ENCODE measurements around the gene SGSM1. TPM values are rescaled to one million over a fixed set of nuclear protein-coding genes. Genes with fewer than 3 reads are reported as not detected.

The SGSM1 gene
- total and polyA plus RNA-seq, 9 donors = 0.91 to 4.4 (median 2.5) TPM

DNA sequence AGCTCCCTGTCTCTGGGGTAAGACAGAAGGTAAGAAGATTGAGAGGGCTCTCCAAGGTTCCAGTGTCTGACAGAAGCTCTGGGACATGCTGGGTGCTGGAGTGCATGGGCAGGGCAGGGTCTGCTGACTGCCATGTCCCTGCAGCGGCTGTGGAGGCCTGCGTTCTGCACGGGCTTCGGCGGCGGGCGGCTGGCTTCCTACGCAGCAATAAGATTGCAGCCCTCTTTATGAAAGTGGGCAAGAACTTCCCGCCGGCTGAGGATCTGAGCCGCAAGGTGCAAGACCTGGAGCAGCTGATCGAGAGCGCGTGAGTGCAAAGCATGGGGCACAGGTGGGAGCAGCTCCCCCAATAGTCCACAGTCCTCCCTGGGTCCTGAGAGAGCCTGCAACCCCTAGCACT, 41.5 kb downstream of the SGSM1 start:
- H3K4me3 ChIP-seq = no peak overlapping the region
- TF ChIP-seq, protein P1, sequence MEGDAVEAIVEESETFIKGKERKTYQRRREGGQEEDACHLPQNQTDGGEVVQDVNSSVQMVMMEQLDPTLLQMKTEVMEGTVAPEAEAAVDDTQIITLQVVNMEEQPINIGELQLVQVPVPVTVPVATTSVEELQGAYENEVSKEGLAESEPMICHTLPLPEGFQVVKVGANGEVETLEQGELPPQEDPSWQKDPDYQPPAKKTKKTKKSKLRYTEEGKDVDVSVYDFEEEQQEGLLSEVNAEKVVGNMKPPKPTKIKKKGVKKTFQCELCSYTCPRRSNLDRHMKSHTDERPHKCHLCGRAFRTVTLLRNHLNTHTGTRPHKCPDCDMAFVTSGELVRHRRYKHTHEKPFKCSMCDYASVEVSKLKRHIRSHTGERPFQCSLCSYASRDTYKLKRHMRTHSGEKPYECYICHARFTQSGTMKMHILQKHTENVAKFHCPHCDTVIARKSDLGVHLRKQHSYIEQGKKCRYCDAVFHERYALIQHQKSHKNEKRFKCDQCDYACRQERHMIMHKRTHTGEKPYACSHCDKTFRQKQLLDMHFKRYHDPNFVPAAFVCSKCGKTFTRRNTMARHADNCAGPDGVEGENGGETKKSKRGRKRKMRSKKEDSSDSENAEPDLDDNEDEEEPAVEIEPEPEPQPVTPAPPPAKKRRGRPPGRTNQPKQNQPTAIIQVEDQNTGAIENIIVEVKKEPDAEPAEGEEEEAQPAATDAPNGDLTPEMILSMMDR (IDR thresholded peaks at IDR 0.05) = no peak
- TF ChIP-seq EP300 (IDR thresholded peaks at IDR 0.05) = no peak
- no peak for TF ChIP-seq POLR2A (IDR thresholded peaks at IDR 0.05)
- no peaks in the 10 kb centered on the region for H3K9me3 ChIP-seq
- no peaks in the 10 kb centered on the region for H3K36me3 ChIP-seq
- 95 to 97% (median 96%) methylated on average over 14 of the region's 14 CpGs for WGBS, 3 donors
- no peak overlapping the region for H3K27ac ChIP-seq
- no peak for DNase-seq
- intact Hi-C loops (cut with DNase I) = loop anchor here in 1 of 4 donors (10.0 kb wide), 1 partner anchor 83 kb away; no protein-coding TSS in a partner anchor
- no peaks in the 10 kb centered on the region for H3K27me3 ChIP-seq
- H3K4me1 ChIP-seq (ENCODE audit: insufficient read depth) = peaks cover 2% of the 10 kb centered on the region

DNA sequence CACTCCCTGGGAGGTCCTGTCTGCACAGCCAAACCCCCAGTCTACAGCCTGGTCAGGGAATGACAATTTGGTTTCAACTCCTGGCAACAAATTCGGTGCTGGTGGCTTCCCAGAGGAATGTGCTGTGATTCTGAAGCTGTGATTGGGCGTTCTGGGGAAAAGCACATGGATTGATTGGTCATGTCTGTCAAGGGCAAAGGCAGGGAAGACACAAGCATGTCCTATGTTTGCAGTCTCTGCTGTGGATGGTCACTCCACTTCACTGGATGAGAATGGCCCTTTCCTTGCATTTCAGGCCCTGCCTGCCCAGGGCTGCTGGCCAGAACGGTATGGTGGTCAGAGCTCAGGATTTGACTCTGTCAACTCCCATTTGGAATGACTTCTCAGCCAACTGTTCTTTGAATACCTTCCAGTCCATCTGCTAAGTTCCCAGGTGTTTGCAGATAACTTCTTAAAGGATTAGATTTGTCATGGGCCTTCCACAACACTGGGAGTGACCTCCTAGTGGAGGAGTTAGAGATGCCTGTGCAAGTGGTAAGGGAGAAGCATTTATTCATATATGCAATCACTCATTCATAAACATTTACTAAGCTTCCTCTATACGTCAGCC, 42.7 kb downstream of the SGSM1 start:
- Histone ChIP-seq H3K4me1 (ENCODE audit: insufficient read depth) (peaks cover 2% of the 10 kb centered on the region), H3K27ac (no peak overlapping the region), H3K9me3 (no peaks in the 10 kb centered on the region), H3K27me3 (no peaks in the 10 kb centered on the region), H3K36me3 (no peaks in the 10 kb centered on the region), H3K4me3 (no peak overlapping the region)
- intact Hi-C loops (cut with DNase I) = loop anchor here in 1 of 4 donors (10.0 kb wide), 1 partner anchor 84 kb away; no protein-coding TSS in a partner anchor
- no peak for DNase-seq
- TF ChIP-seq, protein P1 (IDR thresholded peaks at IDR 0.05) = no peak
- TF ChIP-seq POLR2A (IDR thresholded peaks at IDR 0.05) = no peak
- no peak for TF ChIP-seq EP300 (IDR thresholded peaks at IDR 0.05)
- WGBS, 3 donors = 80 to 94% (median 83%) methylated on average over 4 of the region's 4 CpGs

DNA sequence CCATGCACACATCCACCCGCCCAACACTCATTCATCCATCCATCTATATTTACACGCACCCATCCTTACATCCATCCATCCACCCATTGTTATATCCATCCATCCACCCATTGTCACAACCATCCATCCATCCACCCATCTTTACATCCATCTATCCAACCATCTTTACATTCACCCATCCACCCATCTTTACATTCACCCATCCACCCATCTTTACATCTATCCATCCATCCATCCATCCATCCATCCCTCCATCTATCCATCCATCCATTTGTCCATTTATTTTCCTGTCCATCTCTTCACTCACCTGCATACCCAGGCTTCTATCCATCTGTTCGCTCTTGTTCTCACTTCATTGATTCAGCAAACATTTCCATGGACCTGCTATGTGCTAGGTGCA, 49.8 kb downstream of the SGSM1 start:
- Histone ChIP-seq H3K27me3 (no peaks in the 10 kb centered on the region), H3K36me3 (no peaks in the 10 kb centered on the region), H3K4me3 (no peak overlapping the region), H3K9me3 (no peaks in the 10 kb centered on the region), H3K4me1 (ENCODE audit: insufficient read depth) (peaks cover 2% of the 10 kb centered on the region), H3K27ac (no peak overlapping the region)
- intact Hi-C loops (cut with DNase I) = no loop called here
- WGBS, 3 donors = 95 to 96% (median 95%) methylated on average over 3 of the region's 3 CpGs
- no peak for DNase-seq
- TF ChIP-seq EP300 (IDR thresholded peaks at IDR 0.05) = no peak
- TF ChIP-seq, protein P1 (IDR thresholded peaks at IDR 0.05) = no peak
- no peak for TF ChIP-seq POLR2A (IDR thresholded peaks at IDR 0.05)

DNA sequence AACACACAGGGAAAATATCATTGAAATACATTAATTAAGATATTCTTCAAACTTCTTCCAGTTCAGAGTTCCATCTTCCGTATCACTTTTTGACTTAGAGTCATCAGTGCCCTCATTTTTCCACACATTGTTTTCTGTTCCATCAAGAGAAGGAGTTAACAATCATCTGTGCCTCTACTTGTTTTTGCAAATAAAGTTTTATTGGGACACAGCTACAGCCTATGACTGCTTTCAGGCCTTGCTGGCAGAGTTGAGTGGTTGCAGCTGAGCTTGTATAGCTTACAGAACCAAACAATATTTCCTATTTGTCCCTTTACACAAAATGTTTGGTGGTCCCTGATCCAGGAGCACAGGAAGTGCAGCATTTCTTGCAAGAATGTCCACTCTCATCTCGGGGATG, 51.6 kb downstream of the SGSM1 start:
- WGBS, 3 donors = 70 to 81% (median 77%) methylated on average over 2 of the region's 2 CpGs
- Histone ChIP-seq H3K4me1 (ENCODE audit: insufficient read depth) (no peaks in the 10 kb centered on the region), H3K4me3 (no peak overlapping the region), H3K9me3 (no peaks in the 10 kb centered on the region), H3K27me3 (no peaks in the 10 kb centered on the region), H3K27ac (no peak overlapping the region), H3K36me3 (no peaks in the 10 kb centered on the region)
- no peak for DNase-seq
- intact Hi-C loops (cut with DNase I) = no loop called here
- TF ChIP-seq, protein P1 (IDR thresholded peaks at IDR 0.05) = no peak
- TF ChIP-seq POLR2A (IDR thresholded peaks at IDR 0.05) = no peak
- no peak for TF ChIP-seq EP300 (IDR thresholded peaks at IDR 0.05)
